DMS114 treated with DMSO at 0.1 percent for 48 hours (cell line): ENCODE results near the gene PLXNA2.

ENCODE experiments used
- DNase-seq: peaks from one replicate; lab custom pipeline; 2025; ENCODE audit not compliant: unreplicated experiment; lab: John Stamatoyannopoulos, UW

Gene PLXNA2

GRCh38 chr1:208149213-208149612, 95.0 kb downstream of the PLXNA2 start:
- DNase-seq, result no peak

DNA sequence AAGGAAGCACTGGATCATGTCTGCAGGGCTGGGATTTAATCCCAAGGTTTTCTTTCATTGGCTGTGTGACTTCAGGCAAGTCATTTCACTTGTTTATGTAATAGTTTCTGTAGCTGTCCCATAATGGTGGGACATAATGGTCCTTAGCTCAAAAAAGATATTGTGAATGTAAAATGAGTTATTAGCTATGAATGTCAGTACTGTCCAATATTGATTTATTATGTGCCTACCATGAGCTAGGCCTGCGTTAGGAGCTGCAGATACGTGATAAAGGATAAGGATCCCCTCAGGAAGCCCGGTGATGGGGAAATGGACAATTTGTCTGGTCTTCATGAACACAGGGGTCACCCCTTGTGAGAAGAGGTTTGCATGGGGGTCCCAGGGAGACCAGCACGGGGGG, 95.8 kb downstream of the PLXNA2 start:
- no peak for DNase-seq

GRCh38 chr1:208146650-208147049, 97.5 kb downstream of the PLXNA2 start:
- no peak for DNase-seq

- DNase-seq, result no peak
Observed at GRCh38 chr1:208145167-208145566, 99.0 kb downstream of the PLXNA2 start.

DNA sequence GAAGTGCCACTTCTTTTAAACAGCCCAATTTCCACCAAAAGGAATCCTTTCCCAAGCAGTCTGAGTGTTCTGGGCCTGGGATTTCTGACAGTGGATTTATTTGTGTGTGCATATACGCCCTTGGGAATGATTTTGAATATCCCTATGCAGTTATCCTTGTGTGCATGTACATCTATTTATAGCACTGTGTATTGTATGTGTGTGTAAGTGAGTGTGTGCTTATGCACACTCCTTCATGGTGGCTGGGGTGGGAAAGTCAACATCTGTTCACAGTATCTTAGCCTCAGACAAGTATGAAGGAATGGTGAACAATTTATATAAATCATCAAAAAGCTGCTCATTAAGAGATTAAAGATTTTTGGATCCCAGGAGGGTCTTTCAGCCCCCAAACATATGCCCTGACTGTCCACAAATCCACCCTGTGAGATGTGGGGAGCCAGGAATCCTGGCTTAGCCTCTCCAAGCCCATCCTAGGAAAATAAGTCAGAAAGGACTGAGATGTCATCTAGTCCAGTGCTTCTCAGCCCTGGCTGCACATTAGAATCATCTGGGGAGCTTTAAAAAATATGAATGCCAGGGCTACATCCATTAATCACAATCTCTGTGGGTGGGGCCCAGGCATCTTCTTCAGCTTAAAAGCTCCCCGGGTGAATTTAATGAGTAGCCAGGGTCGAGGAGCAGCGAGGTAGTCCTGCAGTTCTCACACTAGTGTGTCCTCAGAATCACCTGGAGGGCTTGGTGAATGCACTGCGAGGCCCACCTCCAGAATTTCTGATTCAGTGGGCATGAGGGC, 101.4 kb downstream of the PLXNA2 start:
- DNase-seq, result no peak

DNA sequence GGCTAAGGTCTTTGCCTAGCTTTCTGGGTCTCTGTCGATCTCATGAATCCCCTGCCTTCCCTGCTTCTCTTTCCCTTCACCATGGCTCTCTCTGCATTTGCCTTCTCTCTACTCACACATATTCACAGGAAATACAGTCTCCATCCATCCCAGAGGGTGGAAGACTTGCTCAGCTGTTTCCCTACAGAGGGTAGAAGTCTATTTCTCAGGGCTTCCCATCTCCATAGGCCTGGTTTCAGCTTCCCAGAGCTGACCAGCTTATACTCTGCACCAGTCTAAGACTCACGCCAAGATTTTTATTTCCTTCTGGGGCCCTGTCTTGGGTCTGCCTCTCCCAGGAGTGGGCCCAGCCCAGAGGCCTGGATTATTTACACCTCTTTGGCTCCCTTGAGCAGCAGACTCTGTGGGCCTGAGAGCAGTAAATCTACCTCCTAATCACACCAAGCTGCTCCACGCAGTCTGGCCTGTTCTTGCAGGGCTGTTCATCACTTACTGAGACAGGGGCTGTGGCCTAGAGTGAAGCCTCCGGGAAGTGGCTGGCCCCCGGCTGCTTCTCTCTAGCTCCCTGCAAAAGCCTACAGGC, 102.5 kb downstream of the PLXNA2 start:
- no peak for DNase-seq

DNA sequence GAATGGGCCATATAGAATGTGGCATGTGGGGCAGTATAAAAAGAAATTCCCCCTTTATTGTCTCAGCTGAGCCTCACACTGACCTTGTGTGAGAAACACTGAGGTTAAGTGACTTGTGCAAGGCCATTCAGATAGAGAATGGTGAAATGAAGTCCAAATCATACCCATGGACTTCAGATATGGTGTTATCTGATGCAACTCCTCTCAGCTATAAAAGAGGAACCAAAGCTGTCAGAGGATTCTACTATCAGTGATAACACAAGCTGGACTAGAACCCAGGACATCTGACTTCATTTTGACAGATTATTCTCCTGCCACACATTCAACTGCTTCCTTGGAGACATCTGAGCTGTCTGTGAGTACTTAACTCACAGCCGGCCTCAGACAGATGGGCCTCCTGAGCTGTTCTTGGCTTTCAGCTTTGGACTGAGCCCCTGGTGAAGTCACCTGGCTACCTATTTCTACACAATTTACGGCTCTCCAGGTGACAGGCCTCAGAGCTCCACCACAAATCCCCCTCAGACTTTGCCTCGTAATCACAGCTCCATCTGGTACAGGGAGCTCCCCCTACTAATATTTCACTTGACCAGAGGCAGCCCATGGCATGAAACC, 104.6 kb downstream of the PLXNA2 start:
- no peak for DNase-seq

DNA sequence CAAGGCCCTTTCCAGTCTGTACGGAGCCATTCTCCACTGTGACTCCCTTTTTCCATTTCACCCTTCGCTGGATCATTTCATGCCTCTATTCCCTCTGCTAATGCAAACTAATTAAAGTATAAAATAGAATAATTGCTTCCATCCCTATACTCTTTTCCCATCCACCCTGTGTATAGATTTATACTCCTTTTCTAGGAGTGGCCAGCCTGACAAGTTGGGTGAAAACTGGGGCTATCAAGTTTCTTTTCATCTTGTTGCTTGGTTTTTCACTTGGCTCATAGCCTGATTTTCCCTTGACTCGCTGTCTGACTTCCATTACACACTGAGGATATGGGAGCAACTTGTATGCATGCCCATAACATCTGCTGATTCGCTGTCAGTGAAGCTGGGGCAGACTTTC, 107.0 kb downstream of the PLXNA2 start:
- DNase-seq, result no peak

DNA sequence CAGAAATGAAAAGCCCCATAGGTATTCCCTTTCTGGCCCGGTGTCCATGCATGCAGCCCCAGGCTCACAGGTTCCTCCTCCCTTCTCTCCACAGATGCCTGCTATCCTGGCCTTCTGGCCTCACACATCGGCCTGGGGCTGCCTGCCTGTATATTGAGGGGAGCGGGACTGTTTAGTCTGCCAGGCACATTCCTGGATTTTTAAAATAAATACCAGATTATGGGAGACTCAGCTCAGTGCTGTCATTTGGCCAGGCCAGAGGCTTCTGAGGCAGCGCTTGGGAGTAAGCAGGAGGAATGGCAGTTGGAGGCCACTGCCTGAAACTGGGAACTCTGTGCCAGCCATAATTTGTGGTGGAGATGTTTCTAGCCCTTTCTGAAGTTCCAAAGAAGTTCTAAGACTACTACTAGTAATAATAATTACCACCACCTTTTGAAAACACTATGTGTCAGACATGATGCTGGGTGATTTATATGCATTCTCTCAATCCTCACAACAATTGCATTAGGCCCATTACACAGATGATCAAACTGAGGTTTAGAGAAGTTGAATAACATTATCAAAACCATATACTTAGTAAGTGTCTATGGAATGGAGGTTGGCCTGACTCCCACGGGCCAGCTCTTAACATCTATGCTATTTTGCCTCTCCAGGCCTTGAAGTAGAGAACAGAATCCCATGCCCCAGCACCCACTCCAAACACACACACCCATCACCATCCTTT, 107.6 kb downstream of the PLXNA2 start:
- DNase-seq, result no peak

GRCh38 chr1:208135354-208135753, 108.8 kb downstream of the PLXNA2 start:
- DNase-seq, result no peak

GRCh38 chr1:208134491-208134890, 109.7 kb downstream of the PLXNA2 start:
- DNase-seq, result no peak

DNA sequence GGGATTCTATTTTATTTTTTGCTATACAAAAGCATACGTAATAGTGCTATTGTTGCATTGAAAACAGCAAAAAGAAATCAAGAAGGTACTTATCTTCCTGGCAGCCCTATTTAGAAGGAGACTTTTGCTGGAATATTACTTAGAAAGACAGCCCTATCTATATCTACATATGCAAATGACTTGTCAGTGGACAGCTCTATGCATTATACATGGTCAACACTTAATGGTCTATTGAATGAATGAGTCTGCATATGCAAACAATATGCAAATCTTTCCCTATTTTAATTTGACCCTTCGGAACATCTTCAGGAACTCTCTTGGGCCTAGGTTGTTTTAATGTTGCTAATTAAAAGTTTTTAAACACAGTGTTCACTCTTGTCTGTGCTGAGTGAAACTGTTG, 110.8 kb downstream of the PLXNA2 start:
- DNase-seq, result no peak

GRCh38 chr1:208132287-208132882, 111.8 kb downstream of the PLXNA2 start:
- peak; percentile 14 for DNase-seq

DNA sequence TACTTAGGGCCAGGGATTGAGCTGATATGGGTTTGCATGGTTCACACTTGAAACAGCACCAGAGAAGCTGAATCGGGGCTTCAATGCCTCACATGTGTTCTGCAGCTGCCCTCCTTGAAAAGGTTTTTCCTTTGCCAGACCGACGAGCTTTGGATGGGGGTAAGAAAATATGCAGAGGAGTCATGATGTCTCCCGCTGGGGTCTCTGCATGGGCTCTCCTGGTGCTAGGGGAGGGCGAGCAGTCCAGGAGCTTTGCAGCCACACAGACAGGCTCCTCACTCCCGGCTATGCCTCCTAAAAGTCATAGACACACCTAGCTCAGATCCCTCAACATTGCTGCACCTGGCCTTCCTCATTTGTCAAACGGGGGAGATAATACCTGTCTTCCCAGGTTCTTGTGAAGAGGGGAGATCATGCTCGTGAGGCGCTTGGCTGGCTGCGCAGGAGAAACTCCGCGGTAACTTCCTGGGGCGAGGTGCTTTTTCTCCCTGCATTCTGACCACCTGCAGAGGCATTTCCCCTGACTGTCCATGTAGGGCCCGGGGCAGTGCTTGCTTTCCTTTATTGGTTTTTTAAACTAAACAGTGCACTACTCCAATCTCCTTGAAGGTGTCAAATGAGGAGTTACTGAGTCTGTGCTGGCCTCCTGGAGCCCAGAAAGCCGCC, 112.4 kb downstream of the PLXNA2 start:
- DNase-seq, result no peak

- DNase-seq, result no peak
Observed at GRCh38 chr1:208129487-208129886, 114.7 kb downstream of the PLXNA2 start.

DNA sequence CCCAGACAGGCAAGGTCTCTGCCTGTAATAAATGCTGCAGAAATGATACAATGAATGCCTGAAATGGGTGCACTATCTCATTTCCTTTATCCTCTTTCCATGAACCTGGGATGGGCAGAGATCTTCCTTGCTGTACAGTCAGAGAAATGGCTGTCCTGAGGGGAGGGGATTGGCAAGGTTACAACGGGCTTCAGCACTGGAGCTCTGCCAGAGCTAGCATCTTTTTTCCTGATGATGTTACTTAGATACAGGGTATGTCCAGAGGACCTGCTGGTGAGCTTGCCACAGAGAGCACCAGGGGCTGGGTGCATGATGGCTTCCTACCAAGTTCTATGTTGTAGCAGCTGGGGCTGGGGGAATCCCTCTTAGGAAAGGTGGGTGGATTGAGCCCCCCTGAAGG, 115.1 kb downstream of the PLXNA2 start:
- DNase-seq, result no peak

DNA sequence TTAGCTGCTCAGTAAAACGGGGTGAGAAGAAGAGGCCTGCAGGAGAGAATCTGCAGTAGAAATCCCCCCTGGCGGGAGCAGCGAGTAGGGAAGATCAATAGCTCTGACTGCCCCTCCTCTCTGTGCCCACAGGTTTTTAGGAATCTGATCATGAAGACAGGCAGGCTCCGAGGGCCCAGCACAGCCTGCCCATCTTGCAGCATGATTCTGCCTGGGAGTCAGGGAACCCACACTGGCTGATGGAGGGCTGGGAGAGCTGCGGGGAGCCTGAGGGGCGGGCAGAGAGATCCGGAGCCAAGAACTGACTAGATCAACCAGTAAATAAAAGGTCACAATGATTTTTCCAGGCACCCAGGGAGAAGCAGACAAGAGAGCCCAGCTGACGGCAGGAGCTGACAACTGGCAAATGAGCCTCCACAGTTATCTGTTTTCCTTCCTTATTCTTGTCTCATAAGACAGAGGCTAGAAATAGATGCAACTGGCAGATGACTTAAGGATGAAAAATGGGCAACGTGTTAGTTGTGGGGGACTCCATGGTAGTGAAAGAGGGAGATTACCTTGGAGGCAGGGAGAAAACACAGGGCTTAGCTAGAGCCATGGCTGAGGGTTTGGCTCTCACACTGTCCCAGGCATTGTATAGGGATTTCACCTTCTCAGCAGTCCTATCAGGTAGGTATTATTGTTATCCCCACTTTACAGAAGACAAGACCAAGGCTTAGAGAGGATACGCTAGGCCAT, 116.2 kb downstream of the PLXNA2 start:
- no peak for DNase-seq

DNA sequence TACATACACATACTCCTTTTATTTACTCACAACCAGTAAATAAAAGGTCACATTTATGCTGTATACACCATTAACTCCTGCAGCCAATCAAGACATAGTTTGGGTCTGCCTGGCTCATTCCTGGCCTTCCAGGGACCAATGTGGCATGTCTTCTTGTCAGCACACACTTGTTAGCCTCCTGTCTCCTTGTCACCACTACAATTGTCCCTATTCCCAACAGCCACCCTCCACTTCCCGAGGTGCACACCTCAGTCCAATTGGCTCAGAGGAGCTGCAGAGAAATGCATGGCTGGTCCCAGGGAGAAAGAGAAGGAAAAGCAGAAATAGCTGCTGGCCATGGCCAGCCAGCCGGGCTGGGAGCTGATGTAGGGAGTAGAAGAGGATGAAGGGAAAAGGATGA, 116.9 kb downstream of the PLXNA2 start:
- no peak for DNase-seq

- no peak for DNase-seq
Observed at GRCh38 chr1:208126108-208126507, 118.1 kb downstream of the PLXNA2 start.
